ENCODE data around the gene MAML1. TPM values are rescaled to one million over a fixed set of nuclear protein-coding genes. Genes with fewer than 3 reads are reported as not detected.
A peak's percentile ranks its signal among the peaks of the same experiment; 100 is the strongest.

Gene MAML1
- total and polyA plus RNA-seq, 2 donors (not counting 1 experiment from before 2014, with no cell fraction given), result 6.4 to 7.5 TPM

- Histone ChIP-seq H3K9me3 (ENCODE audit: control insufficient read depth, insufficient read depth, low read depth, low read length) (no peaks in the 10 kb centered on the region), H2AFZ (ENCODE audit: low read length) (no peak overlapping the region), H3K9ac (ENCODE audit: insufficient read depth, low read length) (peak overlapping the region; percentile 51), H3K27me3 (ENCODE audit: control insufficient read depth, insufficient read depth, low read length) (no peaks in the 10 kb centered on the region), H3K4me3 (replicated peaks in 1 of 4; ENCODE audit: control extremely low read depth in 1 of 4, insufficient read depth in 1 of 4, low read depth in 3 of 4, low read length in 4 of 4) (peak overlapping the region in 1 of 4 experiments; percentile 50), H4K20me1 (ENCODE audit: control insufficient read depth, extremely low read depth, insufficient read depth, low read length) (no peaks in the 10 kb centered on the region), H3K27ac (ENCODE audit: insufficient read depth, low read length) (no peak overlapping the region), H3K79me2 (ENCODE audit: control insufficient read depth, insufficient read depth, low read length) (peaks cover 7% of the 10 kb centered on the region), H3K36me3 (ENCODE audit: control insufficient read depth, insufficient read depth, low read length) (peaks cover 6% of the 10 kb centered on the region), H3K4me2 (ENCODE audit: extremely low read depth, insufficient read depth, low read length) (peak overlapping the region; percentile 51), H3K4me1 (ENCODE audit: control insufficient read depth, extremely low read depth, insufficient read depth, low read length) (peaks cover 22% of the 10 kb centered on the region)
- TF ChIP-seq CTCF (conservative IDR thresholded peaks at IDR 0.05 in 1 of 2, IDR thresholded peaks at IDR 0.05 in 1 of 2; ENCODE audit: low read depth in 1 of 2, low read length in 2 of 2) (no peak), EZH2 (IDR thresholded peaks at IDR 0.05; ENCODE audit: low read length, missing control alignments) (no peak)
- no peak for DNase-seq (ENCODE audit: low read depth in 2 of 2)
Measured at GRCh38 chr5:179816401-179816795, 83.8 kb downstream of the MAML1 start.

GRCh38 chr5:179816796-179817469 is 84.3 kb downstream of the MAML1 start:
- peak overlapping the region; percentile 51 for H3K9ac ChIP-seq (ENCODE audit: insufficient read depth, low read length)
- H3K36me3 ChIP-seq (ENCODE audit: control insufficient read depth, insufficient read depth, low read length), result peaks cover 6% of the 10 kb centered on the region
- H3K4me3 ChIP-seq (replicated peaks in 1 of 4; ENCODE audit: control extremely low read depth in 1 of 4, insufficient read depth in 1 of 4, low read depth in 3 of 4, low read length in 4 of 4), result peak overlapping the region in 2 of 4 experiments; percentile 9 to 50
- peak overlapping the region; percentile 27 for H3K27ac ChIP-seq (ENCODE audit: insufficient read depth, low read length)
- peaks cover 12% of the 10 kb centered on the region for H3K79me2 ChIP-seq (ENCODE audit: control insufficient read depth, insufficient read depth, low read length)
- peaks cover 22% of the 10 kb centered on the region for H3K4me1 ChIP-seq (ENCODE audit: control insufficient read depth, extremely low read depth, insufficient read depth, low read length)
- H3K9me3 ChIP-seq (ENCODE audit: control insufficient read depth, insufficient read depth, low read depth, low read length), result no peaks in the 10 kb centered on the region
- H3K4me2 ChIP-seq (ENCODE audit: extremely low read depth, insufficient read depth, low read length), result peak overlapping the region; percentile 51
- peaks cover 2% of the 10 kb centered on the region for H4K20me1 ChIP-seq (ENCODE audit: control insufficient read depth, extremely low read depth, insufficient read depth, low read length)
- H3K27me3 ChIP-seq (ENCODE audit: control insufficient read depth, insufficient read depth, low read length), result no peaks in the 10 kb centered on the region
- no peak for DNase-seq (ENCODE audit: low read depth in 2 of 2)
- H2AFZ ChIP-seq (ENCODE audit: low read length), result peak overlapping the region; percentile 23
- TF ChIP-seq EZH2 (IDR thresholded peaks at IDR 0.05; ENCODE audit: low read length, missing control alignments), result no peak

GRCh38 chr5:179817470-179817840 is 84.8 kb downstream of the MAML1 start:
- H3K79me2 ChIP-seq (ENCODE audit: control insufficient read depth, insufficient read depth, low read length), result peaks cover 17% of the 10 kb centered on the region
- peak overlapping the region; percentile 27 for H3K27ac ChIP-seq (ENCODE audit: insufficient read depth, low read length)
- H4K20me1 ChIP-seq (ENCODE audit: control insufficient read depth, extremely low read depth, insufficient read depth, low read length), result peaks cover 6% of the 10 kb centered on the region
- H3K36me3 ChIP-seq (ENCODE audit: control insufficient read depth, insufficient read depth, low read length), result peaks cover 4% of the 10 kb centered on the region
- H3K4me1 ChIP-seq (ENCODE audit: control insufficient read depth, extremely low read depth, insufficient read depth, low read length), result peaks cover 25% of the 10 kb centered on the region
- no peak overlapping the region for H3K9ac ChIP-seq (ENCODE audit: insufficient read depth, low read length)
- no peak for DNase-seq (ENCODE audit: low read depth in 2 of 2)
- H3K27me3 ChIP-seq (ENCODE audit: control insufficient read depth, insufficient read depth, low read length), result no peaks in the 10 kb centered on the region
- H3K9me3 ChIP-seq (ENCODE audit: control insufficient read depth, insufficient read depth, low read depth, low read length), result no peaks in the 10 kb centered on the region
- no peak overlapping the region for H2AFZ ChIP-seq (ENCODE audit: low read length)
- peak overlapping the region; percentile 51 for H3K4me2 ChIP-seq (ENCODE audit: extremely low read depth, insufficient read depth, low read length)
- TF ChIP-seq CTCF (conservative IDR thresholded peaks at IDR 0.05 in 1 of 2, IDR thresholded peaks at IDR 0.05 in 1 of 2; ENCODE audit: low read depth in 1 of 2, low read length in 2 of 2) (no peak), EZH2 (IDR thresholded peaks at IDR 0.05; ENCODE audit: low read length, missing control alignments) (no peak)
- peak overlapping the region in 1 of 4 experiments; percentile 50 for H3K4me3 ChIP-seq (replicated peaks in 1 of 4; ENCODE audit: control extremely low read depth in 1 of 4, insufficient read depth in 1 of 4, low read depth in 3 of 4, low read length in 4 of 4)
